HS-27A (cell line): Measurements from ENCODE around the gene MBD4.

Source experiments
- DNase-seq: peaks from one replicate; pipeline ENCODE4 v3.0.0-alpha.2; 2012; ENCODE audit warnings: low read depth, missing footprints

Gene MBD4

DNA sequence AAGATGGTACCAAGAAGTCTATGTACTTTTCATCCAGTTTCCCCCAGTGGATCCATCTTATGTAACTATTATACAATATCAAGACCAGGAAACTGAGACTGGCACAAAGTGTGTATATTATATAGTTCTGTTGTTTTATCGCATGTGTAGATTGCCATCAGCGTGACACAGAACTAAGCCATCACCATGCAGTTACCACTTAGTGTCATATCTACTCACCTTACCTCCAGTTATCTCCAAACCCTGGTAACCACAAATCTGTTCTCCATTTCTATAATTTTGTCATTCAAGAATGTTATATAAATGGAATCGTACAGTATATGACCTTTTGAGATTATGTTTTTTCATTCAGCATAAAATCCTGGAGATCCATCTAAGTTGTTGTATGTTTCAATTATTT, 23.3 kb upstream of the MBD4 start:
- DNase-seq: no peak

DNA sequence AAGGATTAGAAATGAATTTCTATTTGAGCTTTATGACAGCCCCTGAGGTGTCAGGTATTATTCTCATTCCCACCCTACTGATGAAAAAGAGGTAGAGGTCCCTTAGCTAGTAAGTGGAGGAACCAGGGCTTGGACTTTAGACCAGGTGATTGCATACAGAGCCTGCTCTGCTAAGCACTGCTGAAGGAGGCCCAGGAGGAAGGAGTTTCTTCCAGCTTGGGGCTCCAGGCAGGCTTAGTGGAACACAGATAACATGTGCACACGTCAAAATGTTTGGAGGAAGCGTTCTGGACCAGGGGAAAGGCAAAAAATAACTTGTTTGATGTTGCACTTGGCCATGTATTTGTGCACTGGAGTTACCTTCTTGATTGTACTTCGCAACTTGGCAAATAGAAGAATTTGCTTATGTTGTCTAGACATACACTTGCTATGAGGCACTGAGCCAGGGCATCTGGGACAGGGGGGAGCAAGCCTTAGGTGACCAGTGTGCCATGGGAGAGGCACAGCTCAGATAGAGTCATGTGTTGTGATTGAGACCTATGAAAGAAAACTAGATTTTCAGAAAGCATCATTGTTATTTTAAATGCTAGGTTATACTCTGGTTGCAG, 22.7 kb upstream of the MBD4 start:
- DNase-seq: no peak

- no peak for DNase-seq
These were observed 21.9 kb upstream of the MBD4 start for GRCh38 chr3:129461461-129462146.

- no peak for DNase-seq
These were observed 21.3 kb upstream of the MBD4 start for GRCh38 chr3:129461022-129461421.

GRCh38 chr3:129460572-129460971, 20.8 kb upstream of the MBD4 start:
- no peak for DNase-seq

DNA sequence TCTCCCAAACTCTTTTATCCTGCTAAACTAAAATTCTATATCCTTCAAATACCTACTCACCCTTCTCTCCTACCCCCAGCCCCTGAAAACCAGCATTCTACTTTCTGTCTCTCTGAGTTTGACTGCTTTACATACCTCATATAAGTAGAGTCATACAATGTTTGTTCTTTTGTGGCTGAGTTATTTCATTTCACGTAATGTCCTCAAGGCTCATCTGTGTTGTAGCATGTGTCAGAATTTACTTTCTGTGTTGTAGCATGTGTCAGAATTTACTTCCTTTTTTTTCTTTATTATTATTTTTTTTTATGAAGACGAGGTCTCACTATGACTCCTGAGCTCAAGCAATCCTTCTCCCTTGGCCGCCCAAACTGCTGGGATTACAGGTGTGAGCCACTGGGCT, 20.4 kb upstream of the MBD4 start:
- DNase-seq: no peak

GRCh38 chr3:129453732-129454131, 14.0 kb upstream of the MBD4 start:
- no peak for DNase-seq

- no peak for DNase-seq
These were observed 9.7 kb upstream of the MBD4 start for GRCh38 chr3:129449279-129450115.

DNA sequence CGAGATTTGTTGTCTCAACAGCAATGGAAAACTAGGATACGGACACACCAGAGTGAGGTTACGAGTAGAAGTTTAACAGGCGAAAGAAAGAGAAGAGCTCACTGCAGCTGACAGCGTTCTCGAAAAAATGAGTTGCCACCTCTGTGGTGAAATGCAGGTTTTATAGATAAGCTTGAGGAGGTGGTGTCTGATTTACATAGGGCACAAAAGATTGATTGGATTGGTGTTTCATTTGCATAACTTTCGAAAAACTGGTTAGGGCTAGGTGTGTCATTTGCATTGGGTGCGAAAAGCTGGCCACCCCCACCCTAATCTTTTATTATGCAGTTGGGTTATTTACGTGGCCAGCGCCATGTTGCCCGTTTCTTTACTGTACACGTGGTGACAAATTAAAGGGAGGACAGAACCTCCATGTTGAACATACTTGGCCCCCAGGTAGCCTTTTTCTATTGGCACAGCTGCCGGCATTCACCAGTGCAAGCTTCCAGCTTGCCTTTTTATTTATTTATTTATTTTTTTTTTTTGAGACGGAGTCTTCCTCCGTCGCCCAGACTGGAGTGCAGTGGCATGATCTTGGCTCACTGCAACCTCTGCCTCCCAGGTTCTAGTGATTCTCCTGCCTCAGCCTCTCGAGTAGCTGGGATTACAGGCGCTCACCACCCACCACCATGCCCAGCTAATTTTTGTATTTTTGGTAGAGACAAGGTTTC, 8.6 kb upstream of the MBD4 start:
- no peak for DNase-seq

GRCh38 chr3:129446926-129447325, 7.2 kb upstream of the MBD4 start:
- no peak for DNase-seq

- DNase-seq: no peak
These were observed 5.7 kb upstream of the MBD4 start for GRCh38 chr3:129445471-129445870.

DNA sequence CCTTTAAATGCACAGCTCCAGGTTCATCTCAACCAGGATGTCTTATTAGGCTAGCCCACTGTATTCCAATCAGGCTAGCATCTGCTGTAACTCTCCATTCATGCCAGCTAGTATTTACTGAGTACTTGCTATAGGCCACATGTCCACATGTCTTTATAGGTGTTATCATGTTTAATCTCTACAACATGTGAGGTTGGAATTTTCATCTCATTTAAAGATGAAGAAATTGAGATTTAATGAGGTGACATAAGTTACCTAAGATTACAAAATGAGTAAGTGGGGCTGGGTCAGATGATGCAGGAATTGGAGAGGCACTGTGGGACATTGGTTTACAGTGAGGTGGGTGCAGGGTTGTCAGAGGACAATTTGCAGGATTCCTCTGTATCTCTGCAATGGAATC, 3.2 kb upstream of the MBD4 start:
- DNase-seq: no peak

- no peak for DNase-seq
These were observed 2.7 kb upstream of the MBD4 start for GRCh38 chr3:129442486-129442885.

- no peak for DNase-seq
These were observed 2.0 kb upstream of the MBD4 start for GRCh38 chr3:129441782-129442181.

DNA sequence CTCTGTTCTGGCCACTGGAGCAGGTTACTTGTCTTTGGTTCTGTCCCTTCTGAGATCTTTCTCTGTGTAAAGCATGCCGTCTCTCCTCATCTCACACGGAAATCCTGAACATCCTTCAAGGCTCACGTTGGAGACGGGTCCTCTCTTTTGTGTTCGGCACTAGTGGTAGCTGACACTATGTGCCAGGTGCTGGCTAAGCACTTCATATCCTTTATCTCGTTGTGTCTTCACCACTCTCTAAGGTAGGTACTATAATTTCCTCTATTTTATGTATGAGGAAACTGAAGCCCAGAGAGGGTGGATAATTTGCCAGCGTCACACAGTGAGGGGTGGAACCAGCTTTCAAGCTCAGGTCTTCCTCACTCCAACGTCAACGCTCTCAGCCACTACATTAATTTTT, 1.5 kb upstream of the MBD4 start:
- DNase-seq: no peak

DNA sequence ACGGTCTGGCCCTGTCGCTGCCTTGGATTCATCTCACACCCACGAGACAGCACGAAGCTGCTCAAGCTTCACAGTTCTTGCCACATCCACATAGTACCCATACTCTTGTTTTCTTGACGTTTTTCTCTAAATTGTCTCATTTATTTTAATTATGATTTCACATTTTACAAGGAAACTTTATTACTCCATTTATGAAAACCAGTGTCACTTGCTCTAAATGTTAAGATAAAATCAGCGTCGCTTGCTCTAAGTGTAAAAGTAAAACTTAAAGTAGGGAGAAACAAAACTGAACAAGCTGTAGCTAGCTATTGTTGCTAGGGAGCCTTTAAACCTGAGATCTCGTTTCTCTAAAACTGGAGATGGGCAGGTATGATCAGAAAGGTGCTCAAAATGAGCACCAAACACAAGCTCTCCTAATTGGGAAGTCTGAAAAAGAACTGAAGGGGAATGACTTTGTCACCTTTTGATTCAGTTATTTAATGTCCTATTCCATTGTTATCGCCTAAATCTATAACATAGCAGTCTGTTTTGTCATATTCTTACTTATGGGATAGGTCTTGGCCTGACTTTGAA, 956 bp upstream of the MBD4 start:
- no peak for DNase-seq

DNA sequence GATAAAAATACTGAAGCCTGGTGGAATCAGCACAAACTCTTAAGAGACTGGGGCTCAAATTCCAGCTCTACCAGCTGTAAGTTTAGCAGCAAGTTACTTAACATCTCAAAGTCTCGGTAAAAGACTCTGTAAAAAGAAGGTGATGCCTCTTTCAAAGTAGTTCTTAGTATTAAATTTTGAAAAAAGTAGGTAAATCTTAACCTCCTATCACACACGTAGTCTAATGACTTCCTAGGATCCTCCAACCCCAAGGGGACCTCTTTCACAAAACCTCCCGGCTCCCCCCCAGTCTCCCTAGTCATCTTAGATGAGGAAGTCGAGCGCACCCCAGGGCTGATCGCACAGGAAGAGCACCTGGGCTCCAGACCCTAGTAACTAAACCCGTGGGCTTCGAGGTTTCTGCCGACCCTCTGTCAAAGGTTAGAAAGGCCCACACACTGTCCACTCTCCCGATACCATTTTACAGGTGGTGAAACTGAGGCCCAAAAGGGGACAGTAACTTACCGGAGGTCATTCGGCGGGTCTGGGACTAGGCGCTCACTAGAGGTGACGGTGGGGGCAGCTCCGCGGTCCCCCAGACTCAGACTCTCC, 427 bp downstream of the MBD4 start:
- no peak for DNase-seq

DNA sequence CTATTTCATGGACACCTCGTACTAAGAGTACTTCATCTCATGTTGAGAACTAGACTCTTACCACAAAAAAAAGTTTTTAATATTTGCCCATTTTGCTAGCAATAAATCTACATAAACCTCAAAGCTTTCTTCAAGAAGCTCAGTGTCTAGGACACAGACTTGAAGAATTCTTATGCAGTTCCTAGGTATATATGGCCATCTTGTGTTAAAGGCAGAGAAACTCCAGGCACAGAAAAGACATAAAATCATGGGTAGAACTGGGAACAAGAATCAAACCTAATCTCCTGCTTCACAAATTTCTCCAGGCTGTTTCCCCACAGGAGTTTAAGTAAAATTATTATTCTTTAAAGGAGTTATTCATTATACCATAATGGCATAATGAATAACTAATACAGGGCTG, 4.4 kb downstream of the MBD4 start:
- DNase-seq: no peak

GRCh38 chr3:129434140-129434539, 5.6 kb downstream of the MBD4 start:
- DNase-seq: no peak

DNA sequence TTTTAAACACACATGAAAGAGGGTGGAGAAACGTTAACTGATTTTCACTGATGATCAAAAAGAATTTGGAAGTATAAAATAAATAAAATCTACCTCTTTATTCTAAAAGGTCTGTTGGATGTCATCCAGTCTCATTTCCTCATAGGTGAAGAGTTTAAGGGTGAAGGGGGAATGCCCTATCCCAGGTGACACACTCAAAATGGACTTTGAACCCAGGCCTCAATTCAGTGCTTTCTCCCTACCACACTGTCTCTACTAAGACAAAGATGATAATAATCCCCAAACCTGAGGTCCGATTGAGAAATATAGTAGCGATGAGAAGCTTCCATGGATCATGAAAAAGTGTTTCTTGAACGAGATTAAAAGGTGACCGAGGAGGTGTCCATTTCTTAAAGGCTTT, 6.2 kb downstream of the MBD4 start:
- no peak for DNase-seq

GRCh38 chr3:129432671-129433070, 7.1 kb downstream of the MBD4 start:
- DNase-seq: no peak

DNA sequence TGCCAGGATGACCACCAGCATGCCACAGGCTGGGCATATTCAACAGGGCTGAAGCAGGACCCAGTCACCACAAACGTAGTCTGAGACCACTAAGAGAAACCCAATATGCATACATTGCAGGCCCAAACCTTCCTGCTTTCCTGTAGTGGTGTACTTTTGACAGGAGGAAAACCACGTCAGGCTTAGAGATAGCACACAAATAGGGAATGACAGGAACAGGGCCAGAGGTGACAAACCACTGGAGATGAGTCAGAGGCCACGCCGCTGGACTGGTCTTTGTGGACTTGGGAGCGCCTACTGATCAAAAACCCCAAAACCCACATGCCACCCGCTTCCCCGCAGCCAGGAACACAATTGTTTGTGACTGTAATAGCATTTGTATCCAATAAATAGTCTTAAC, 7.7 kb downstream of the MBD4 start:
- DNase-seq: no peak
